OCI-LY1 (cell line): ENCODE data around the gene CYREN.

Experiments used
- CTCF ChIP-seq: fragments of 200-600 bp; sonication (generic), shearing (Covaris generic); IDR thresholded peaks from 2 replicates; pipeline ENCODE4 v1.5.1; 2017; ENCODE audit warnings: mild to moderate bottlenecking, antibody characterized with exemption, low read length, moderate library complexity, mixed read lengths
- EZH2 ChIP-seq: fragments of 200-600 bp; sonication (generic), shearing (Covaris generic); IDR thresholded peaks from 2 replicates; pipeline ENCODE4 v1.8.0; 2017; ENCODE audit warnings: borderline replicate concordance, mixed run types, mild to moderate bottlenecking, antibody characterized with exemption, low read length, moderate library complexity, mixed read lengths

- no peak for TF ChIP-seq CTCF
- no peak for TF ChIP-seq EZH2
Measured at GRCh38 chr7:135210888-135211178, 40.3 kb upstream of the CYREN start.
